Adrenal gland (tissue), 12 donors: ENCODE data around the gene SETBP1. TPM values are rescaled to one million over a fixed set of nuclear protein-coding genes. Genes with fewer than 3 reads are reported as not detected.

Experiments used
- DNase-seq, 7 donors: peaks; one replicate each; pipeline ENCODE4 v3.0.0-alpha.2; 2019 to 2020
- H3K27ac ChIP-seq, 5 donors: fragments of 200-600 bp; sonication (generic) in 4 of 5; 1 replicate in 3 of 5; 2 replicates in 2 of 5; pipeline versions ENCODE4 v1.5.1 to v1.8.0; 2016 to 2020; ENCODE audit warnings: mild to moderate bottlenecking in 1 of 5
- H3K27me3 ChIP-seq: fragments of 200-600 bp; 2 replicates; pipeline ENCODE4 v1.8.0; 2021
- H3K36me3 ChIP-seq, 2 donors: fragments of 200-600 bp; replicated peaks in 1 of 2; 1 replicate in 1 of 2; 2 replicates in 1 of 2; pipeline versions ENCODE4 v1.5.1 to v1.8.0; 2018 to 2022
- H3K4me1 ChIP-seq, 2 donors: fragments of 200-600 bp; replicated peaks in 1 of 2; 1 replicate in 1 of 2; 2 replicates in 1 of 2; pipeline versions ENCODE4 v1.5.1 to v1.8.0; 2018 to 2021
- H3K4me3 ChIP-seq, 4 donors: fragments of 200-600 bp; sonication (generic) in 3 of 4; one replicate each; pipeline ENCODE4 v1.5.1; 2016 to 2018
- H3K9me3 ChIP-seq, 3 donors: fragments of 200-600 bp; sonication (generic) in 1 of 3; replicated peaks in 1 of 3; 1 replicate in 2 of 3; 2 replicates in 1 of 3; pipeline versions ENCODE4 v1.5.1 to v1.8.0; 2016 to 2021
- POLR2A ChIP-seq, 2 donors: fragments of 450-650 bp; IDR thresholded peaks; one replicate each; pipeline ENCODE4 v1.6.1; 2017; ENCODE audit warnings: antibody characterized with exemption in 2 of 2, mild to moderate bottlenecking in 2 of 2, moderate library complexity in 1 of 2
- WGBS, 4 donors: extraction: QIAGEN DNeasy Blood & Tissue Kit in 2 of 4; methylation state at CpG; one replicate each; pipeline versions ENCODE4 v1.1.5 to v1.1.7; 2013 to 2017; 5-methylcytosine and 5-hydroxymethylcytosine counted together
- intact Hi-C, 2 donors: fragments of 100-400 bp; cut with DNase I; formaldehyde crosslinking; loops; one replicate each; pipeline versions ENCODE4 v1.14.1 to v1.15.0; 2022 to 2023
- polyA plus RNA-seq, 3 donors: library from polyadenylated mRNA; stranded (reverse); fragments of 200-250 nt in 2 of 3; fragments of 350-450 nt in 1 of 3; fragmentation: Illumina TruSeq in 1 of 3; extraction: RNeasy Lipid Tissue Mini Kit (QIAGEN cat#74804) in 1 of 3; gene quantifications; one replicate each; pipeline ENCODE4 v1.2.3, GENCODE V29; 2013 to 2014
- total RNA-seq, 9 donors: library from RNA; depleted of rRNA in 4 of 9; stranded (reverse); fragments of >200 nt in 4 of 9; fragments of 120-200 nt in 1 of 9; fragmentation: NEBNext Ultra II Directional in 1 of 9; extraction: Animal tissue kit (Norgen Biotek cat#: 25700) in 1 of 9; gene quantifications; one replicate each; pipeline versions ENCODE4 v1.1.0 to v1.2.4, GENCODE V29; 2013 to 2023
- TF ChIP-seq, protein P1 (sequence below), 6 experiments: fragments of 450-650 bp in 4 of 6; fragments of 200-600 bp in 2 of 6; sonication (generic) in 1 of 6; IDR thresholded peaks; 1 replicate in 5 of 6; 2 replicates in 1 of 6; pipeline versions ENCODE4 v1.5.1 to v1.8.0; 2016 to 2021; ENCODE audit warnings: antibody characterized with exemption in 6 of 6, mild to moderate bottlenecking in 2 of 6, moderate library complexity in 1 of 6
- donor health status: healthy with polysubstance abuse.
- donor health status: Bipolar disorder and iron deficiency.
- donor health status: DM: yes; HTN: yes; CAD: no.
- donor health status: DM: no; HTN: no; CAD: no.
- donor health status: DM: no; HTN: no; CAD: no.
- donor health status: DM: yes; HTN: yes; CAD: no.

Gene SETBP1
- total and polyA plus RNA-seq, 12 donors: 1.2 to 18.0 (median 9.4) TPM

DNA sequence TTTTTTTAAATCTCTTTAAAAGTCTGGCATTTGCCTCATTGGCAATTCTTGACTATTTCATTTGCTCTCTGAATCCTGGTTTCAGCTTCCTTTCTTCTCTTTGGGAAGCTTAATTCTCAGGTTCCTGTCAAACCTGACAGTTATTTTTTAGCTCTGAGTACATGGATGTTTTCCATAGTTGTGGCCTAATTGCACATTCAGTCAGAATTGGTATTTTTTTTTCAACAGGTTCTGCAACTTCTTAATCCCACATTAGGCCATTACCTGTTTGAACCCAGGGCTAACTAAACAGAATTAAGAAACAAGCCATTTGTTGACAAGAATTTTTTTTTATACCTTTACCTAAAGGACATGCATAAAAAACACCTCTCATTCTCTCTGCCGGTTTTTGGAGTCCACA, 338.8 kb downstream of the SETBP1 start:
- TF ChIP-seq, protein P1, sequence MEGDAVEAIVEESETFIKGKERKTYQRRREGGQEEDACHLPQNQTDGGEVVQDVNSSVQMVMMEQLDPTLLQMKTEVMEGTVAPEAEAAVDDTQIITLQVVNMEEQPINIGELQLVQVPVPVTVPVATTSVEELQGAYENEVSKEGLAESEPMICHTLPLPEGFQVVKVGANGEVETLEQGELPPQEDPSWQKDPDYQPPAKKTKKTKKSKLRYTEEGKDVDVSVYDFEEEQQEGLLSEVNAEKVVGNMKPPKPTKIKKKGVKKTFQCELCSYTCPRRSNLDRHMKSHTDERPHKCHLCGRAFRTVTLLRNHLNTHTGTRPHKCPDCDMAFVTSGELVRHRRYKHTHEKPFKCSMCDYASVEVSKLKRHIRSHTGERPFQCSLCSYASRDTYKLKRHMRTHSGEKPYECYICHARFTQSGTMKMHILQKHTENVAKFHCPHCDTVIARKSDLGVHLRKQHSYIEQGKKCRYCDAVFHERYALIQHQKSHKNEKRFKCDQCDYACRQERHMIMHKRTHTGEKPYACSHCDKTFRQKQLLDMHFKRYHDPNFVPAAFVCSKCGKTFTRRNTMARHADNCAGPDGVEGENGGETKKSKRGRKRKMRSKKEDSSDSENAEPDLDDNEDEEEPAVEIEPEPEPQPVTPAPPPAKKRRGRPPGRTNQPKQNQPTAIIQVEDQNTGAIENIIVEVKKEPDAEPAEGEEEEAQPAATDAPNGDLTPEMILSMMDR (IDR thresholded peaks at IDR 0.05): no peak
- no peak for TF ChIP-seq POLR2A (IDR thresholded peaks at IDR 0.05)
- intact Hi-C loops: no loop called here
- H3K9me3 ChIP-seq: no peaks in the 10 kb centered on the region
- no peak overlapping the region for H3K27ac ChIP-seq
- H3K36me3 ChIP-seq: no peaks in the 10 kb centered on the region
- peaks cover 0 to 15% of the 10 kb centered on the region in 2 donors for H3K4me1 ChIP-seq
- no peak overlapping the region for H3K4me3 ChIP-seq
- no peak for DNase-seq
- 64 to 88% (median 84%) methylated on average over 1 of the region's 1 CpG for WGBS, 4 donors
- H3K27me3 ChIP-seq: no peaks in the 10 kb centered on the region

DNA sequence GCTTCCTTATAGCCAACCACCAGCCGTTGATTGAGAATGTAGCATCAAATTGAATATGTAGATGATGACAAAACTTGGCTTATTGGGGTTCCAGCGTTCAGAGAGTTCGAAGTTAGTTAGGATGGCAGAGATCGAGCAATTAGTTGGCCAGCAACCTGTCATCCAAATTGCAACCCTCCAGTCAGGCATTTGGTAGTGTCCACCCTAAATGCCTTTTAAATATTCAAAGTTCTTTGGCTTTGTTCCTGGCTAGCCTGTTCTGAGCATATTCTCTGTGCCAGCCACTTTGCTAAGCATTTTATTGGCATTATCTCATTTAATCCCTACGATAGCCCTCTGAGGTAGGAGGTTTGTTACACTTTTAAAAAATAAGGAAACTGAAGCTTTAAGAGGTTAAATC, 342.8 kb downstream of the SETBP1 start:
- DNase-seq: no peak
- H3K4me1 ChIP-seq: no peaks in the 10 kb centered on the region
- whole genome bisulfite sequencing, 4 donors: 79 to 88% (median 86%) methylated on average over 5 of the region's 5 CpGs
- intact Hi-C loops: no loop called here
- H3K27ac ChIP-seq: no peak overlapping the region
- no peak overlapping the region for H3K4me3 ChIP-seq
- TF ChIP-seq, protein P1 (IDR thresholded peaks at IDR 0.05): no peak
- TF ChIP-seq POLR2A (IDR thresholded peaks at IDR 0.05): no peak
- H3K27me3 ChIP-seq: no peaks in the 10 kb centered on the region
- no peaks in the 10 kb centered on the region for H3K36me3 ChIP-seq
- H3K9me3 ChIP-seq: no peaks in the 10 kb centered on the region

DNA sequence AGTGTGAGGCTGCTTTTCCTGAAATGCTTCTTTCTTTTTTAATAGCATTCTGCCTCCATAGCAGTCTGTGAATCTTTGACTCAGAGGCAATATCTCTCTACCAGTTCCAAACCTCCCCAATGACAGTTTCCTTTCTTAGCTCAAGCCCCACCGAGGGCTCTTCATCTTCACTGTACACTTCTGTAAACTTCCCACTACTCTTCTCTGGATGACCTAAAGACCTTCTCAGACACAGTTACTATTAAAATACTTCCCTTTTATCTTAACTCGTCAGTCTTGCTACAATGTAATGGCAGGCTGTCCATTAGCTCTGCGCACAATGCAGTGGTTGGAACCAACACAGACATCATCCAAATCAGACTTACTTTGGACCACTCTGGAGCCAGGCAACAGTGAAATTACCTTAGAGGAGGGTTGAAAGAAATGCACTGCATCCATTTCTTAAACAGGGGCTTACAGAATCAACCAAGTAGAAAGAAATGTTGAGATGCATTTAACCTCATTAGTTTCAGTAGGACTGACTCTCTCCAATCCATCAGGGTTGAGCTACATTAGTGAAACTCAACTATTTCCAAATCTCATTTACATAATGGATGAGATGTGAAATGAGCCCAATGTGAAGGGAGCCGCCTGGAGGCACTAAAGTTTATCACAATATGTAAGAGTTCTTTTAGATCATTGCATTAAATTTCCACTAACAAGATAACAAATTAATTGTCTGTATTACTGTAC, 343.8 kb downstream of the SETBP1 start:
- Histone ChIP-seq H3K9me3 (no peaks in the 10 kb centered on the region), H3K36me3 (no peaks in the 10 kb centered on the region), H3K27ac (no peak overlapping the region), H3K4me3 (no peak overlapping the region), H3K4me1 (no peaks in the 10 kb centered on the region), H3K27me3 (no peaks in the 10 kb centered on the region)
- TF ChIP-seq, protein P1 (IDR thresholded peaks at IDR 0.05): no peak
- no peak for TF ChIP-seq POLR2A (IDR thresholded peaks at IDR 0.05)
- WGBS, 4 donors: 48 to 62% (median 56%) methylated on average over 4 of the region's 4 CpGs
- intact Hi-C loops: no loop called here
- no peak for DNase-seq

DNA sequence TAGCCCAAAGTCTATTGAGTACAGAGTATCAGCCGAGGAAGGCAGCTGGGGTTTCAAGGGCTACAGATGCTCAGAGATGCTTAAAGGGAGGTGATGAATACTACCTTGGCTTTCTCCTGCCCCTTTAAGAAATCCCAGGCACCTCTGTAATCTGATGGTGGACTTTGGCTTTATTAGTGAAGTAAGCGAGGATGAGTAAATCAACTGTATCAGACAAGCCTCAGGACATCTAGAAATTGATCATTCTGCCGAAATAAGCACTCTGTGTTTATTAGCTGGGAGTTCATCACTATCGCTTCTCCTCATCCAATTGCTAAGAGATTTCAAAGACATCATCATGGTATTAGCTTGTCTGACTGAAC, 344.4 kb downstream of the SETBP1 start:
- WGBS, 4 donors: 73 to 79% (median 76%) methylated on average over 4 of the region's 4 CpGs
- Histone ChIP-seq H3K4me3 (no peak overlapping the region), H3K27me3 (no peaks in the 10 kb centered on the region), H3K36me3 (no peaks in the 10 kb centered on the region), H3K4me1 (no peaks in the 10 kb centered on the region), H3K9me3 (no peaks in the 10 kb centered on the region), H3K27ac (no peak overlapping the region)
- no peak for DNase-seq
- intact Hi-C loops: no loop called here
- TF ChIP-seq POLR2A (IDR thresholded peaks at IDR 0.05): no peak
- TF ChIP-seq, protein P1 (IDR thresholded peaks at IDR 0.05): no peak
